G401.6 (cell line): Measurements from ENCODE around the gene RAI1.
"Not testable (repeated sequence)": the region's sequence is repeated elsewhere in the genome, so short reads cannot be mapped to it uniquely, and the experiment has no call there.

Source experiments
- FAIRE-seq: peaks from 2 replicates; lab custom pipeline; 2012; peaks lifted over from hg19 to GRCh38; lab: Jason Lieb, UNC

Gene RAI1

GRCh38 chr17:17666111-17666714 is 15.0 kb upstream of the RAI1 start:
- FAIRE-seq, result no peak

GRCh38 chr17:17667231-17667630 is 14.0 kb upstream of the RAI1 start:
- FAIRE-seq, result no peak

- no peak for FAIRE-seq
Measured at GRCh38 chr17:17667947-17668346, 13.3 kb upstream of the RAI1 start.

GRCh38 chr17:17668358-17668757 is 12.9 kb upstream of the RAI1 start:
- FAIRE-seq, result no peak

- no peak for FAIRE-seq
Measured at GRCh38 chr17:17668775-17669579, 12.3 kb upstream of the RAI1 start.

DNA sequence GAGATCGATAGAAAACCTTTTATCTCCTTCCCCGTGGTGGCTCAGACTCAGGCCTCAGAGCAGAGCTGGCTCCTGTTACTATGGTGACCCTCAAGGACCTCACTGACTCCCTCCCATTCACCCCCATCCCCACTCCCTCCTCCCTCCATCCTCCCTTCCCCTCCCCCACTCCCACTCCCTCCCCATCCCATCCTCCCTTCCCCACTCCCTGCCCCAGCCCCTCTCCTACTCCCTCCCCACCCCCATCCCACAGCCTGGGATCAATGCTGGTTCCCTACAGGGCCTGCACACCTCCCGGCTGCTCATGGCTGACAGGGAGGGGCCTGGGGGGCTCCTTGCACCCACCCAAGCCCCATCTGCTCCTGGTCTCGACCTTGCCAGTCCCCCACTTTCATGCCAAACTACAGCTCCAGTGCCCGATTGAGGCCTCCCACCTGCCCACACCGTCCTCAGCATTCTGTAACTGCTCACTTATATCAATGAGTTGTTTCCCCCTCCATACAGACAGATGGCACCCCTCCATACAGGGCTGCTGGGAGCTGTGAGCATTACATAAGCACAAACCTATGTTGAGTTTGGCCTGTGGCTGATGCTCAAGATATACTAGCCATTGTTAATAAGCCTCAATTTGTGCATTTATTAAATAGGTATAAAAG is 11.6 kb upstream of the RAI1 start:
- FAIRE-seq, result no peak

- no peak for FAIRE-seq
Measured at GRCh38 chr17:17670701-17671305, 10.5 kb upstream of the RAI1 start.

GRCh38 chr17:17671369-17672129 is 9.7 kb upstream of the RAI1 start:
- FAIRE-seq, result no peak

- FAIRE-seq, result no peak
Measured at GRCh38 chr17:17672453-17673368, 8.5 kb upstream of the RAI1 start.

DNA sequence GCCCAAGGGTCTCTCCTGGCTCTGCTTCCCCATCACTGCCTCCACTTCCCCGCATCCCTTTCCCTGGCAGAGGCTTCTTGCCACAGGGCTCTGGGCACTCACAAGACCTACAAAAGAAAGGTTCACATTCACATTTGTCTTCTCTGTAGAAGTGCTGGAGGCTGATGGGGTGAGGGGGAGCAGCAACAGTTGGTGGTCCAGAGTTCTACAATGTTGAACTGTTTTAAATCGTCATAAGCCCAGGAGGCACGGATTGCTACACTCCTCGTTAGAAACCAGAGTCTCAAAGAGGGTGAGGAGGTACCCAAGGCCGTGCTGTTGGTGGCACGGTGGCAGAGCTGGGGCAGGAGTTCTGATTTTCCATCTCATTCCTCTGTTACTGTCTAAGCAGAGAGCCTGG is 5.8 kb upstream of the RAI1 start:
- no peak for FAIRE-seq

DNA sequence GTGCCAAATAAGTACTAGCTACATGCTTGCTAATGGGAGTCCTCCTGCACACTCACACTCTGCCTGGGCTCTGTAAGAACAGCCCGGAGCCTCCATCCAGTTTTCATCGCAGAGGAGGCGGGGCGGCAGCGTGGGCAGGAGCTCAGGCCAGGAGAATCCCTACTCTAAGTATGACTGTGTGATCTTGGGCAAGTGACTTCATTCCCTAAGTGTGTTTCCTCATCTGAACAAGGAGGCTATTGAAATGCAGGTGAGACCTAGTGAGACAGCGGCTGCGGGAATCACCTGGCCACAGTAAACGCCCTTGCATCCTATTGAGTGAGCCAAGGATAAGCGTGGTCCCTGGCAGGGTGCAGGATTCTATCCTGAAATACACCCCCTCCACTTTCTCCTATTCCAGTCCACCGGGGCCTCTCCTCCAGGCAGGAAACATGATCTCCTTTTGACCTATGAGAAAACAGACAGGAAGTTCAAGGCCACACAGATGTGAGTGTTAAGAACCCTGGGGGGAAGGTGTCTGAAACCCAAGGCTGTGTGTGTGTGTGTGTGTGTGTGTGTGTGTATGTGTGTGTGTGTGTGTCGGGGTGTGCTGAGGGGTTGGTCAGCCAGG is 5.2 kb upstream of the RAI1 start:
- no peak for FAIRE-seq

DNA sequence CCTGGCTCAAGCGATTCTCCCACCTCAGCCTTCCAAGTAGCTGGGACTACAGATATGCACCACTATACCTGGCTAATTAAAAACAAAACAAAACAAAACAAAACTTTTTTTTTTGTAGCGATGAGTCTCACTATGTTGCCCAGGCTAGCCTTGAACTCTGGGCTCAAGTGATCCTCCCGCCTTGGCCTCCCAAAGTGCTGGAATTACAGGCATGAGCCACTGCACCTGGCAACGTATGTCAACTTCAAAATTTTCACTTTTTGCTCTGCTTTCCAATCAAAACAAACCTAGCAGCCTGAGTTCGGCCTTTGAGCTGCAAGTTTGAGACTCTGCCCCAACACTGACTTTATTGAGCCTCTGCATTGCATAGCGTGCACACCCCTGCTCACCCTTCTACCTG is 4.5 kb upstream of the RAI1 start:
- no peak for FAIRE-seq

DNA sequence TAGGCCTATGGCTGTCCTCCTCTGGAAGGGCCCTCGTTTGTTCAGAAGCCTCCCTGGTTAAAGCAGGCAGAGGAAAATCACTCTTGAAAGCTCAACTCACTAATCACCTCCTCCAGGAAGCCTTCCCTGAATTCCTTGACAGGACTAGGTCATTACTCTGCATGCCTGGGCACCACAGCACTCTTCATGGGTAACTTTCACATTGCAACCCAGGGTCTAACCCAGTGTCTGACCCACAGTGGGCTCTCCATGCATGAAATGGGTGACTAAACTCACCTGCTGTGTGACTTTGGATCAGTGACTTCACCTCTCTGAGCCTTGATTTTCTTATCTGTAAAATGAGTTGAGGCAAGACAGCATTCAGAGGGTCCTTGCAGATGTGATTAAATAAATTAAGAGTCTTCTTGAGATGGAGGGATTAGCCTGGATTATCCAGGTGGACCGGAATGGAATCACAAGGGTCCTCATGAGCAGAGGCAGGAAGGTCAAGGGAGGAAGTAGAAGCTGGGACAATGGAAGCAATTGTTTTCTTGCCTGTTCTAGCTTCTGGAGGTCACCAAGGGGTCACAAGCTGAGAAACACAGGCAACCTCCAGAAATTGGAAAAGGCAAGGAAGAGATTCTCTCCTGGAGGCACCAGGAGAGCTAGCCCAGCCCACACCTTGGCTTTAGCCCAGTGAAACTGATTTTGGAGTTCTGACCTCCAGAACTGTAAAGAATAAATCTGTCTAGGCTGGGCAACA is 3.8 kb upstream of the RAI1 start:
- no peak for FAIRE-seq

- FAIRE-seq, result not testable (repeated sequence)
Measured at GRCh38 chr17:17678063-17678699, 3.1 kb upstream of the RAI1 start.

- FAIRE-seq, result no peak
Measured at GRCh38 chr17:17679243-17679642, 2.0 kb upstream of the RAI1 start.

GRCh38 chr17:17679748-17680147 is 1.5 kb upstream of the RAI1 start:
- FAIRE-seq, result no peak

DNA sequence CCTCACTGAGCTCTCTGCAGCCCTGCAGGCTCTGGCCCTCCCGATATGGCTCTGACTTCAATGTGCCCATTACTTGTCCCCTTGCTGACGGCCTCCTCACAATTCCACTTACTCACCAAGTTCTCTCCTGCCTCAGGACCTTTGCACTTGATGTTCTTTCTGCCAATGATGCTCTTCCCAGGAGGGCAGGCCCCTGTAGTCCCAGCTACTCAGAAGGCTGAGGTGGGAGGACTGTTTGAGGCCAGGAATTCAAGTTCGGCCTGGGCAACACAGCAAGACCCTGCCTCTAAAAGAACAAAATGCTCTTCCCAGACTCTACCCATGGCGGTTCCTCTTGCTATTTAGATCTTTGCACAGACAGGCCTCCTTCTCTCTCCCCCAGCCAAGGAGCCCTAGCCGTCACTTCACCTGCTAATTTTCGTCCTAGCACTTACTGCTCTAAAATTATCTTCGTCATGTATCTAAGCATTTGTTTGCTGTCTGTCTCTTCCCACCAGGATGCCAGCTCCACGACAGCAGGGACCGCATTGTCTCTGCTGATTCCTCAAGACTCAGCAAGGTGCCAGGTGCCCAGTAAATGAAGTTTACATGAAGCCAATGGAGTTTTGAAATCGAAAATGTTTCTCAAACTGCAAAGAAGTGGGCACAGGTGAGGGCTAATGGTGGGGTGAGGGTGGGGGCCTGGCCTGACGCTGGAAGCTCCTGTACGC is 626 bp upstream of the RAI1 start:
- no peak for FAIRE-seq

DNA sequence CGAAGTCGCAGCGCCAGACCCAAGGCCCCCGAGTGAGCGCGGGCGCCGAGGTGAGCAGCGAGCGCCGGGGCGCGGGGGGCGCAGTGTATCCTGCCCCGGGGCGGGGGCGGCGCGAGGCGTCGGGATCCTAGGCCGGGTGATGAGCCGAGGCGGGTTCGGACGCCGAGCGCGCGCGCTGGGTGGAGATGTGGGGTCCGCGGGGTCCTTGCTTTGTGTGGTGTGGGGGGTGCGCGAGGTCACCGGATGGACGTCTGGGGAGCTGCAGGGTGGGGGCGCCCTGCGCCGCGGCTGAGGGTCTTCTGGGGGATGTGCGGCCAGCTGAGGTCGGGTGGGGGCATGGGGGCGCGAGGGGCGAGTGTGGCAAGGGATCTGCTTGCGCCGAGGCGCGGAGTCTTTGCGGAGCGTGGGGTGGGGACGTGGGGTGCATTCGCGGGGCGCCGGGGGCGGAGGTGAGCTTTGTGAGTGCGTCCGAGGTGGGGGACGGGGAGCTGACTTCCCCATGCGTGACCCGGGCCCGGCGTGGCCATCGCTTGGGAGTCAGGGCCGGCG is 560 bp downstream of the RAI1 start:
- FAIRE-seq, result no peak

GRCh38 chr17:17682293-17682736 is 1.1 kb downstream of the RAI1 start:
- FAIRE-seq, result no peak
